ENCODE data around the gene EFCAB9. TPM values are rescaled to one million over a fixed set of nuclear protein-coding genes. Genes with fewer than 3 reads are reported as not detected.

The EFCAB9 gene
- polyA plus RNA-seq, 1 donor from 2014 or later, result not detected

DNA sequence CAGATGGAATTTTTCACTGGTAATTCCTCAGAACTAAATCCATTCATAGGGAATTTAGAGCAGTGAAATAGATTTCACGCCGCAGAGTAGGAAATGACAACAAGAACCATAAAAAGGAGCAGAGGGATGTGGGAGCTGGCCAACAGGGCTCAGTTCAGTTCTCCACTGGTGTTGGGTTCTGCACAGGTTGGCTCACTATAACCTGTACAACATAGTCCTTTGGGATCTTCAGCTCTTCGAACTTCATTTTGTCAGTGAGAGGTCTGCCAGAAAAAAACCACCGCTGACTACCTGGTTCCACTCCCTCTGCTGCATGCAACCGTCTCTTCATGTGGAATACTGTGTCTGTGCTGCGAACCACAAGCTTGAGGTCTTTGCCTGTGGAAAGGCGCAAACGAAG is 17.7 kb downstream of the EFCAB9 start:
- Histone ChIP-seq H3K4me2 (ENCODE audit: low read length) (no peak overlapping the region), H3K4me3 (ENCODE audit: low read length) (no peak overlapping the region), H3K27ac (ENCODE audit: low read length) (no peak overlapping the region), H3K9ac (ENCODE audit: low read length) (no peak overlapping the region), H3K79me2 (replicated peaks; ENCODE audit: insufficient read depth, low read length) (peaks cover 16% of the 10 kb centered on the region), H4K20me1 (ENCODE audit: insufficient read depth) (no peaks in the 10 kb centered on the region), H3K9me3 (ENCODE audit: low read length) (no peaks in the 10 kb centered on the region), H3F3A (ENCODE audit: insufficient read depth, low read length, poor library complexity, severe bottlenecking) (no peaks in the 10 kb centered on the region), H3K27me3 (ENCODE audit: insufficient read depth, low read depth, low read length) (no peaks in the 10 kb centered on the region), H3K9me2 (ENCODE audit: insufficient read depth, low read length) (no peaks in the 10 kb centered on the region), H2AFZ (ENCODE audit: low read depth, low read length) (no peak overlapping the region), H3K36me3 (ENCODE audit: insufficient read depth, low read length) (no peaks in the 10 kb centered on the region)
- no peak for TF ChIP-seq EZH2 (IDR thresholded peaks at IDR 0.05; ENCODE audit: borderline replicate concordance, insufficient read depth, low read length, poor library complexity, severe bottlenecking)
- TF ChIP-seq, protein P1, sequence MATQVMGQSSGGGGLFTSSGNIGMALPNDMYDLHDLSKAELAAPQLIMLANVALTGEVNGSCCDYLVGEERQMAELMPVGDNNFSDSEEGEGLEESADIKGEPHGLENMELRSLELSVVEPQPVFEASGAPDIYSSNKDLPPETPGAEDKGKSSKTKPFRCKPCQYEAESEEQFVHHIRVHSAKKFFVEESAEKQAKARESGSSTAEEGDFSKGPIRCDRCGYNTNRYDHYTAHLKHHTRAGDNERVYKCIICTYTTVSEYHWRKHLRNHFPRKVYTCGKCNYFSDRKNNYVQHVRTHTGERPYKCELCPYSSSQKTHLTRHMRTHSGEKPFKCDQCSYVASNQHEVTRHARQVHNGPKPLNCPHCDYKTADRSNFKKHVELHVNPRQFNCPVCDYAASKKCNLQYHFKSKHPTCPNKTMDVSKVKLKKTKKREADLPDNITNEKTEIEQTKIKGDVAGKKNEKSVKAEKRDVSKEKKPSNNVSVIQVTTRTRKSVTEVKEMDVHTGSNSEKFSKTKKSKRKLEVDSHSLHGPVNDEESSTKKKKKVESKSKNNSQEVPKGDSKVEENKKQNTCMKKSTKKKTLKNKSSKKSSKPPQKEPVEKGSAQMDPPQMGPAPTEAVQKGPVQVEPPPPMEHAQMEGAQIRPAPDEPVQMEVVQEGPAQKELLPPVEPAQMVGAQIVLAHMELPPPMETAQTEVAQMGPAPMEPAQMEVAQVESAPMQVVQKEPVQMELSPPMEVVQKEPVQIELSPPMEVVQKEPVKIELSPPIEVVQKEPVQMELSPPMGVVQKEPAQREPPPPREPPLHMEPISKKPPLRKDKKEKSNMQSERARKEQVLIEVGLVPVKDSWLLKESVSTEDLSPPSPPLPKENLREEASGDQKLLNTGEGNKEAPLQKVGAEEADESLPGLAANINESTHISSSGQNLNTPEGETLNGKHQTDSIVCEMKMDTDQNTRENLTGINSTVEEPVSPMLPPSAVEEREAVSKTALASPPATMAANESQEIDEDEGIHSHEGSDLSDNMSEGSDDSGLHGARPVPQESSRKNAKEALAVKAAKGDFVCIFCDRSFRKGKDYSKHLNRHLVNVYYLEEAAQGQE (IDR thresholded peaks at IDR 0.05; ENCODE audit: borderline replicate concordance), result no peak
- no peak for TF ChIP-seq MXI1 (conservative IDR thresholded peaks at IDR 0.05; ENCODE audit: poor library complexity, severe bottlenecking)
- TF ChIP-seq POLR2AphosphoS5 (IDR thresholded peaks at IDR 0.05), result no peak
- TF ChIP-seq EP300 (conservative IDR thresholded peaks at IDR 0.05; ENCODE audit: poor library complexity, severe bottlenecking), result no peak
- TF ChIP-seq SMC3 (conservative IDR thresholded peaks at IDR 0.05; ENCODE audit: poor library complexity), result no peak
- no peak for TF ChIP-seq TAF1 (IDR thresholded peaks at IDR 0.05; ENCODE audit: low read depth)
- TF ChIP-seq, protein P2, sequence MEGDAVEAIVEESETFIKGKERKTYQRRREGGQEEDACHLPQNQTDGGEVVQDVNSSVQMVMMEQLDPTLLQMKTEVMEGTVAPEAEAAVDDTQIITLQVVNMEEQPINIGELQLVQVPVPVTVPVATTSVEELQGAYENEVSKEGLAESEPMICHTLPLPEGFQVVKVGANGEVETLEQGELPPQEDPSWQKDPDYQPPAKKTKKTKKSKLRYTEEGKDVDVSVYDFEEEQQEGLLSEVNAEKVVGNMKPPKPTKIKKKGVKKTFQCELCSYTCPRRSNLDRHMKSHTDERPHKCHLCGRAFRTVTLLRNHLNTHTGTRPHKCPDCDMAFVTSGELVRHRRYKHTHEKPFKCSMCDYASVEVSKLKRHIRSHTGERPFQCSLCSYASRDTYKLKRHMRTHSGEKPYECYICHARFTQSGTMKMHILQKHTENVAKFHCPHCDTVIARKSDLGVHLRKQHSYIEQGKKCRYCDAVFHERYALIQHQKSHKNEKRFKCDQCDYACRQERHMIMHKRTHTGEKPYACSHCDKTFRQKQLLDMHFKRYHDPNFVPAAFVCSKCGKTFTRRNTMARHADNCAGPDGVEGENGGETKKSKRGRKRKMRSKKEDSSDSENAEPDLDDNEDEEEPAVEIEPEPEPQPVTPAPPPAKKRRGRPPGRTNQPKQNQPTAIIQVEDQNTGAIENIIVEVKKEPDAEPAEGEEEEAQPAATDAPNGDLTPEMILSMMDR (IDR thresholded peaks at IDR 0.05; ENCODE audit: poor library complexity, severe bottlenecking), result no peak
- TF ChIP-seq RAD21 (conservative IDR thresholded peaks at IDR 0.05), result no peak

DNA sequence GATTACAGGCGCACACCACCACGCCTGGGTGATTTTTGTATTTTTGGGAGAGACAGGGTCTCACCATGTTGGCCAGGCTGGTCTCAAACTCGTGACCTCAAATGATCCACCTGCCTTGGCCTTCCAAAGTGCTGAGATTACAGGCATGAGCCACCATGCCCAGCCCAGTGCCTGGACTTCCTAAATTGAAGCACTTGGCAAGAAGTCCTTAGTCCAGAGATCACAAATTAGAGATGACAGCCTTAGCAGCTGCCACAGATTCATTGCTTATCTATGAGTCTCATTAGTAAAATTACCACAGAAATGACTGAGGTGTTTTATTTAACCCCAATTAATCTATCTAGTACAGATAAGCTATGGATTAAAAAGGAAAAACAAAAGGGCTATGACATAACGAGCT is 19.2 kb downstream of the EFCAB9 start:
- TF ChIP-seq POLR2AphosphoS5 (IDR thresholded peaks at IDR 0.05) (no peak), SMC3 (conservative IDR thresholded peaks at IDR 0.05; ENCODE audit: poor library complexity) (no peak), TAF1 (IDR thresholded peaks at IDR 0.05; ENCODE audit: low read depth) (no peak), EZH2 (IDR thresholded peaks at IDR 0.05; ENCODE audit: borderline replicate concordance, insufficient read depth, low read length, poor library complexity, severe bottlenecking) (no peak), EP300 (conservative IDR thresholded peaks at IDR 0.05; ENCODE audit: poor library complexity, severe bottlenecking) (no peak), RAD21 (conservative IDR thresholded peaks at IDR 0.05) (no peak), MXI1 (conservative IDR thresholded peaks at IDR 0.05; ENCODE audit: poor library complexity, severe bottlenecking) (no peak)
- TF ChIP-seq, protein P1 (IDR thresholded peaks at IDR 0.05; ENCODE audit: borderline replicate concordance), result no peak
- TF ChIP-seq, protein P2 (IDR thresholded peaks at IDR 0.05; ENCODE audit: poor library complexity, severe bottlenecking), result no peak
- H3K9me3 ChIP-seq (ENCODE audit: low read length), result no peaks in the 10 kb centered on the region
- no peak overlapping the region for H2AFZ ChIP-seq (ENCODE audit: low read depth, low read length)
- no peak overlapping the region for H3K4me2 ChIP-seq (ENCODE audit: low read length)
- H3K4me3 ChIP-seq (ENCODE audit: low read length), result no peak overlapping the region
- no peaks in the 10 kb centered on the region for H3K36me3 ChIP-seq (ENCODE audit: insufficient read depth, low read length)
- H3K9me2 ChIP-seq (ENCODE audit: insufficient read depth, low read length), result no peaks in the 10 kb centered on the region
- no peak overlapping the region for H3K27ac ChIP-seq (ENCODE audit: low read length)
- no peaks in the 10 kb centered on the region for H3K27me3 ChIP-seq (ENCODE audit: insufficient read depth, low read depth, low read length)
- H3K79me2 ChIP-seq (replicated peaks; ENCODE audit: insufficient read depth, low read length), result peaks cover 24% of the 10 kb centered on the region
- H4K20me1 ChIP-seq (ENCODE audit: insufficient read depth), result no peaks in the 10 kb centered on the region
- H3K9ac ChIP-seq (ENCODE audit: low read length), result no peak overlapping the region
- no peaks in the 10 kb centered on the region for H3F3A ChIP-seq (ENCODE audit: insufficient read depth, low read length, poor library complexity, severe bottlenecking)

All from neural cell (in vitro differentiated cells).